Measurements from ENCODE around the gene PLSCR3. TPM values are rescaled to one million over a fixed set of nuclear protein-coding genes. Genes with fewer than 3 reads are reported as not detected.

PLSCR3 gene
- total and polyA plus RNA-seq, 4 donors: 19.2 to 43.0 (median 34.2) TPM

GRCh38 chr17:7432296-7432695, 38.0 kb upstream of the PLSCR3 start:
- H3K27ac ChIP-seq (ENCODE audit: low read depth in 1 of 2, low read length in 1 of 2): no peak overlapping the region
- no peaks in the 10 kb centered on the region for H3K36me3 ChIP-seq (ENCODE audit: control insufficient read depth in 4 of 4, insufficient read depth in 4 of 4, low read length in 4 of 4)
- no peaks in the 10 kb centered on the region for H3K9me3 ChIP-seq (ENCODE audit: control insufficient read depth in 4 of 4, insufficient read depth in 3 of 4, low read length in 3 of 4)
- peaks cover 0 to 12% (median 4%) of the 10 kb centered on the region in 5 donors for H3K4me1 ChIP-seq (ENCODE audit: control insufficient read depth in 5 of 5, insufficient read depth in 5 of 5, low read length in 5 of 5)
- no peak overlapping the region for H3K9ac ChIP-seq (ENCODE audit: insufficient read depth in 1 of 2, low read length in 2 of 2)
- ATAC-seq (ENCODE audit: insufficient read depth, low FRiP score) (no peak), DNase-seq (no peak)
- WGBS, 2 donors: 94% methylated on average over 11 of the region's 11 CpGs
- TF ChIP-seq, protein P1, sequence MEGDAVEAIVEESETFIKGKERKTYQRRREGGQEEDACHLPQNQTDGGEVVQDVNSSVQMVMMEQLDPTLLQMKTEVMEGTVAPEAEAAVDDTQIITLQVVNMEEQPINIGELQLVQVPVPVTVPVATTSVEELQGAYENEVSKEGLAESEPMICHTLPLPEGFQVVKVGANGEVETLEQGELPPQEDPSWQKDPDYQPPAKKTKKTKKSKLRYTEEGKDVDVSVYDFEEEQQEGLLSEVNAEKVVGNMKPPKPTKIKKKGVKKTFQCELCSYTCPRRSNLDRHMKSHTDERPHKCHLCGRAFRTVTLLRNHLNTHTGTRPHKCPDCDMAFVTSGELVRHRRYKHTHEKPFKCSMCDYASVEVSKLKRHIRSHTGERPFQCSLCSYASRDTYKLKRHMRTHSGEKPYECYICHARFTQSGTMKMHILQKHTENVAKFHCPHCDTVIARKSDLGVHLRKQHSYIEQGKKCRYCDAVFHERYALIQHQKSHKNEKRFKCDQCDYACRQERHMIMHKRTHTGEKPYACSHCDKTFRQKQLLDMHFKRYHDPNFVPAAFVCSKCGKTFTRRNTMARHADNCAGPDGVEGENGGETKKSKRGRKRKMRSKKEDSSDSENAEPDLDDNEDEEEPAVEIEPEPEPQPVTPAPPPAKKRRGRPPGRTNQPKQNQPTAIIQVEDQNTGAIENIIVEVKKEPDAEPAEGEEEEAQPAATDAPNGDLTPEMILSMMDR (IDR thresholded peaks at IDR 0.05; ENCODE audit: control extremely low read depth, extremely low read depth): no peak
- H3K4me3 ChIP-seq: no peak overlapping the region
- peaks cover 0 to 31% (median 12%) of the 10 kb centered on the region in 3 donors for H3K27me3 ChIP-seq (ENCODE audit: control insufficient read depth in 3 of 3, insufficient read depth in 3 of 3, low read length in 2 of 3)

GRCh38 chr17:7431231-7431630, 36.9 kb upstream of the PLSCR3 start:
- peaks cover 0 to 7% (median 0%) of the 10 kb centered on the region in 5 donors for H3K4me1 ChIP-seq (ENCODE audit: control insufficient read depth in 5 of 5, insufficient read depth in 5 of 5, low read length in 5 of 5)
- H3K9ac ChIP-seq (ENCODE audit: insufficient read depth in 1 of 2, low read length in 2 of 2): no peak overlapping the region
- 91 to 95% methylated on average over 1 of the region's 1 CpG for WGBS, 2 donors
- TF ChIP-seq, protein P1 (IDR thresholded peaks at IDR 0.05; ENCODE audit: control extremely low read depth, extremely low read depth): no peak
- H3K36me3 ChIP-seq (ENCODE audit: control insufficient read depth in 4 of 4, insufficient read depth in 4 of 4, low read length in 4 of 4): no peaks in the 10 kb centered on the region
- no peaks in the 10 kb centered on the region for H3K9me3 ChIP-seq (ENCODE audit: control insufficient read depth in 4 of 4, insufficient read depth in 3 of 4, low read length in 3 of 4)
- no peak overlapping the region for H3K27ac ChIP-seq (ENCODE audit: low read depth in 1 of 2, low read length in 1 of 2)
- DNase-seq (no peak), ATAC-seq (ENCODE audit: insufficient read depth, low FRiP score) (no peak)
- peaks cover 0 to 25% (median 9%) of the 10 kb centered on the region in 3 donors for H3K27me3 ChIP-seq (ENCODE audit: control insufficient read depth in 3 of 3, insufficient read depth in 3 of 3, low read length in 2 of 3)
- no peak overlapping the region for H3K4me3 ChIP-seq

GRCh38 chr17:7429722-7430121, 35.4 kb upstream of the PLSCR3 start:
- H3K9ac ChIP-seq (ENCODE audit: insufficient read depth in 1 of 2, low read length in 2 of 2): no peak overlapping the region
- H3K4me1 ChIP-seq (ENCODE audit: control insufficient read depth in 5 of 5, insufficient read depth in 5 of 5, low read length in 5 of 5): no peaks in the 10 kb centered on the region
- H3K36me3 ChIP-seq (ENCODE audit: control insufficient read depth in 4 of 4, insufficient read depth in 4 of 4, low read length in 4 of 4): no peaks in the 10 kb centered on the region
- 91 to 96% methylated on average over 10 of the region's 10 CpGs for WGBS, 2 donors
- H3K9me3 ChIP-seq (ENCODE audit: control insufficient read depth in 4 of 4, insufficient read depth in 3 of 4, low read length in 3 of 4): no peaks in the 10 kb centered on the region
- ATAC-seq (ENCODE audit: insufficient read depth, low FRiP score) (no peak), DNase-seq (no peak)
- H3K27ac ChIP-seq (ENCODE audit: low read depth in 1 of 2, low read length in 1 of 2): no peak overlapping the region
- peaks cover 0 to 10% (median 0%) of the 10 kb centered on the region in 3 donors for H3K27me3 ChIP-seq (ENCODE audit: control insufficient read depth in 3 of 3, insufficient read depth in 3 of 3, low read length in 2 of 3)
- no peak overlapping the region for H3K4me3 ChIP-seq
- TF ChIP-seq, protein P1 (IDR thresholded peaks at IDR 0.05; ENCODE audit: control extremely low read depth, extremely low read depth): no peak

DNA sequence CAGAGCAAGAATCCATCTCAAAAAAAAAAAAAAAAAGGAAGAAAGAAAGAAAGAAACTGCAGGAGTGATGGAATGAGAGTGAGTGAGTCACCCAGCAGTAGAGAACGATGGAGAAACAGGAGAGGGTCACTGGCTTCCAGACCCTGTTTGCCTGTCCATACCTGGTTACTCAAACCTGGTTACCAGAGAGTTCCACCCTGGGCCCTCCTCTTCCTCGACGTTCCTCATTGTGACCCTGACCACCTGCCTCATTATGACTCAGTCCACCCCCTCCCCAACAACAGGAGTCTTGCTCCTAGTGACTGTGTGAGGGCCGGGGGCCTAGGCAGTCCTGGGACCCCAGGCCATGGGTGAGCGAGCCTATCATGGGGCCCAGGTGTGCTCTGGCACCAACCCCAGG, 34.2 kb upstream of the PLSCR3 start, which contains the start of gene SPEM3:
TSS of gene SPEM3 (plus strand) at position 301 of the 400 bp plus-strand sequence. CDS start at position 347, 46 bp downstream.
- TF ChIP-seq, protein P1 (IDR thresholded peaks at IDR 0.05; ENCODE audit: control extremely low read depth, extremely low read depth): no peak
- Histone ChIP-seq H3K4me3 (no peak within 1 kb of the TSS), H3K9me3 (ENCODE audit: control insufficient read depth in 4 of 4, insufficient read depth in 3 of 4, low read length in 3 of 4) (no peaks in the 10 kb centered on the region), H3K27ac (ENCODE audit: low read depth in 1 of 2, low read length in 1 of 2) (no peak within 1 kb of the TSS), H3K27me3 (ENCODE audit: control insufficient read depth in 3 of 3, insufficient read depth in 3 of 3, low read length in 2 of 3) (no peaks in the 10 kb centered on the region), H3K9ac (ENCODE audit: insufficient read depth in 1 of 2, low read length in 2 of 2) (no peak within 1 kb of the TSS), H3K36me3 (ENCODE audit: control insufficient read depth in 4 of 4, insufficient read depth in 4 of 4, low read length in 4 of 4) (no peaks in the 10 kb centered on the region), H3K4me1 (ENCODE audit: control insufficient read depth in 5 of 5, insufficient read depth in 5 of 5, low read length in 5 of 5) (no peaks in the 10 kb centered on the region)
- ATAC-seq (ENCODE audit: insufficient read depth, low FRiP score) (no peak), DNase-seq (no peak)
- WGBS, 2 donors: 72 to 80% methylated on average over 5 of the region's 5 CpGs

Measured in lung (tissue), 12 donors.